Adrenal gland (tissue), 12 donors: Measurements from ENCODE around the gene AMBRA1. TPM values are rescaled to one million over a fixed set of nuclear protein-coding genes. Genes with fewer than 3 reads are reported as not detected.

Experiments used
- DNase-seq, 7 donors: peaks; one replicate each; pipeline ENCODE4 v3.0.0-alpha.2; 2019 to 2020
- H3K27ac ChIP-seq, 5 donors: fragments of 200-600 bp; sonication (generic) in 4 of 5; 1 replicate in 3 of 5; 2 replicates in 2 of 5; pipeline versions ENCODE4 v1.5.1 to v1.8.0; 2016 to 2020; ENCODE audit warnings: mild to moderate bottlenecking in 1 of 5
- H3K27me3 ChIP-seq: fragments of 200-600 bp; 2 replicates; pipeline ENCODE4 v1.8.0; 2021
- H3K36me3 ChIP-seq, 2 donors: fragments of 200-600 bp; replicated peaks in 1 of 2; 1 replicate in 1 of 2; 2 replicates in 1 of 2; pipeline versions ENCODE4 v1.5.1 to v1.8.0; 2018 to 2022
- H3K4me1 ChIP-seq, 2 donors: fragments of 200-600 bp; replicated peaks in 1 of 2; 1 replicate in 1 of 2; 2 replicates in 1 of 2; pipeline versions ENCODE4 v1.5.1 to v1.8.0; 2018 to 2021
- H3K4me3 ChIP-seq, 4 donors: fragments of 200-600 bp; sonication (generic) in 3 of 4; one replicate each; pipeline ENCODE4 v1.5.1; 2016 to 2018
- H3K9me3 ChIP-seq, 3 donors: fragments of 200-600 bp; sonication (generic) in 1 of 3; replicated peaks in 1 of 3; 1 replicate in 2 of 3; 2 replicates in 1 of 3; pipeline versions ENCODE4 v1.5.1 to v1.8.0; 2016 to 2021
- CTCF ChIP-seq, 6 experiments: fragments of 450-650 bp in 4 of 6; fragments of 200-600 bp in 2 of 6; sonication (generic) in 1 of 6; IDR thresholded peaks; 1 replicate in 5 of 6; 2 replicates in 1 of 6; pipeline versions ENCODE4 v1.5.1 to v1.8.0; 2016 to 2021; ENCODE audit warnings: antibody characterized with exemption in 6 of 6, mild to moderate bottlenecking in 2 of 6, moderate library complexity in 1 of 6
- POLR2A ChIP-seq, 2 donors: fragments of 450-650 bp; IDR thresholded peaks; one replicate each; pipeline ENCODE4 v1.6.1; 2017; ENCODE audit warnings: antibody characterized with exemption in 2 of 2, mild to moderate bottlenecking in 2 of 2, moderate library complexity in 1 of 2
- WGBS, 4 donors: extraction: QIAGEN DNeasy Blood & Tissue Kit in 2 of 4; methylation state at CpG; one replicate each; pipeline versions ENCODE4 v1.1.5 to v1.1.7; 2013 to 2017; 5-methylcytosine and 5-hydroxymethylcytosine counted together
- intact Hi-C, 2 donors: fragments of 100-400 bp; cut with DNase I; formaldehyde crosslinking; loops; one replicate each; pipeline versions ENCODE4 v1.14.1 to v1.15.0; 2022 to 2023
- polyA plus RNA-seq, 3 donors: library from polyadenylated mRNA; stranded (reverse); fragments of 200-250 nt in 2 of 3; fragments of 350-450 nt in 1 of 3; fragmentation: Illumina TruSeq in 1 of 3; extraction: RNeasy Lipid Tissue Mini Kit (QIAGEN cat#74804) in 1 of 3; gene quantifications; one replicate each; pipeline ENCODE4 v1.2.3, GENCODE V29; 2013 to 2014
- total RNA-seq, 9 donors: library from RNA; depleted of rRNA in 4 of 9; stranded (reverse); fragments of >200 nt in 4 of 9; fragments of 120-200 nt in 1 of 9; fragmentation: NEBNext Ultra II Directional in 1 of 9; extraction: Animal tissue kit (Norgen Biotek cat#: 25700) in 1 of 9; gene quantifications; one replicate each; pipeline versions ENCODE4 v1.1.0 to v1.2.4, GENCODE V29; 2013 to 2023
- donor health status: healthy with polysubstance abuse.
- donor health status: Bipolar disorder and iron deficiency.
- donor health status: DM: yes; HTN: yes; CAD: no.
- donor health status: DM: no; HTN: no; CAD: no.
- donor health status: DM: no; HTN: no; CAD: no.
- donor health status: DM: yes; HTN: yes; CAD: no.

The AMBRA1 gene
- total and polyA plus RNA-seq, 12 donors: 16.2 to 73.3 (median 49.7) TPM

- WGBS, 4 donors: 20 to 38% (median 33%) methylated on average over 3 to 21 of the region's 21 CpGs; no CpG with 5 or more reads in 1 of the 4 donors
- Histone ChIP-seq H3K9me3 (no peaks in the 10 kb centered on the region), H3K27me3 (no peaks in the 10 kb centered on the region), H3K4me3 (peak overlapping the region in 1 of 4 donors; percentile 45), H3K27ac (peak overlapping the region in 4 of 5 donors; percentile 72 to 93 (median 83)), H3K4me1 (peaks cover 20 to 41% of the 10 kb centered on the region in 2 donors), H3K36me3 (peaks cover 0 to 8% of the 10 kb centered on the region in 2 donors)
- DNase-seq: peak; percentile 80 to 94 (median 91)
- intact Hi-C loops: no loop called here
- no peak for TF ChIP-seq POLR2A (IDR thresholded peaks at IDR 0.05)
- TF ChIP-seq CTCF (IDR thresholded peaks at IDR 0.05): peak in 5 of 6 experiments; percentile 17 to 44 (median 29)
Measured at GRCh38 chr11:46363455-46364005, 230.3 kb downstream of the AMBRA1 start.

DNA sequence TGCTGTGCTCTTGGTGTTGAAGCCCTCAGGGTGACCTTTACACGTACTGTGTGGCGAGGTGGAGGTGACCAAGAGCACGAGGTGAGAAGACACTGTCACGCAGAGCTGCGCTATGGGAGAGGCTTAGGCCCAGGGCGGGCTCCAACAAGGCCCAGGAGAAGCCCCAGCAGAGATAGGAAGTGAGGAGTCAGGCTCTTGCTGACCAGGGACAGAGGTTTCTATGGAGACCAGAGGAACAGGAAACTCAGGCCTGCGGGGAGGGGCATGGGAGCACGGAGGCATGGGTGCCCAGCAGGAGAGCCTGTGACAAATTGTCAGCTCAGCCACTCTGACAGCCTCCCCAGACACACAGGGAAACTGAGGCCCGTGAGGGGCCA lies 230.8 kb downstream of the AMBRA1 start:
- 29 to 47% (median 36%) methylated on average over 6 to 9 of the region's 9 CpGs for WGBS, 4 donors
- peak overlapping the region in 4 of 5 donors; percentile 72 to 93 (median 83) for H3K27ac ChIP-seq
- TF ChIP-seq POLR2A (IDR thresholded peaks at IDR 0.05) (no peak), CTCF (IDR thresholded peaks at IDR 0.05) (no peak)
- H3K4me3 ChIP-seq: peak overlapping the region in 1 of 4 donors; percentile 45
- intact Hi-C loops: no loop called here
- DNase-seq: peak; percentile 72 to 92 (median 84)
- peaks cover 0 to 3% of the 10 kb centered on the region in 2 donors for H3K36me3 ChIP-seq
- no peaks in the 10 kb centered on the region for H3K9me3 ChIP-seq
- no peaks in the 10 kb centered on the region for H3K27me3 ChIP-seq
- peaks cover 20 to 41% of the 10 kb centered on the region in 2 donors for H3K4me1 ChIP-seq

DNA sequence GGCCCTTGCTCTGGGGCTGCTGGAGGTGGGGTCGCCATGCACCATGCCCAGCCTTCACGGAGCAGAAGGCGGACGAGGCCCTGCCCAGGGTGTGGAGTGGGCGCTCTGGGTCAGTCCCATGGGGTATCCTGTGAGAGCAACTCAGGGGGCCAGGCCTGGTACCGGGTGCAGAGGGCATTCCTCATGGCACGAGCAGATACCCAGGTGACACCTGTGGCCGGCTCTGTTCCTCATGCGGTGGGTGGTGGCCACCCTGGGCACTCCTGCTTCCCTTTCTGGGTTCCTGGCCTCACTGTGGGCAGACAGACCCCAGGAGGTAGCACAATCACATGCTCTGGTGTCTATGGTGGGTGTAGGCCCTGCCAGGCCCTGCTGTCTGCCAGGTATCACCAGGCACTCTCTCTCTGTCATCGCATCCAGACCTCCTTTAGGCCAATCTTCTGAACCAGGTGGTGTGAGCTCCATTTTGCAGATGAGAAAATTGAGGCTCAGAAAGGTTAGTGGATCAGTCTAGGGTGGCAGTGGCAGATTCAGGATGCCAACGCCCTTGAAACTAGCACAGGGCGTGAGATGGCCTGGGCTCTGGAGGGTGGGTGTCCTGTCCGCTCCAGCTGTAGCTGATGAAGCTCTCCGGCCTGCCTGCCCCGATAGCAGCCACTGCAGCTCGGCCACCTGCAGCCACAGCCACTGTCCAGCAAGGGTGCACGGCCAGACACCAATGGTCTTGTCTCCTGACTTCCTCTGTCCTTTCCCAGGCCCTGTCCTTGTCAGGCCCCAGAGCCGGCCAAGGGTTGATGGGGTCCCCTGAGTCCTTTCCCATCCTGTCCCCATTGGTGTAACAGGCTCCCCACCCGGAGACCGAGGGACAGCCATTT lies 231.4 kb downstream of the AMBRA1 start:
- no peaks in the 10 kb centered on the region for H3K27me3 ChIP-seq
- H3K36me3 ChIP-seq: no peaks in the 10 kb centered on the region
- peak overlapping the region in 1 of 4 donors; percentile 45 for H3K4me3 ChIP-seq
- no peaks in the 10 kb centered on the region for H3K9me3 ChIP-seq
- WGBS, 4 donors: 71 to 77% (median 74%) methylated on average over 9 to 20 of the region's 20 CpGs
- intact Hi-C loops: no loop called here
- TF ChIP-seq CTCF (IDR thresholded peaks at IDR 0.05): no peak
- no peak for DNase-seq
- peak overlapping the region in 4 of 5 donors; percentile 72 to 93 (median 83) for H3K27ac ChIP-seq
- H3K4me1 ChIP-seq: peaks cover 20 to 37% of the 10 kb centered on the region in 2 donors
